ENCODE measurements around the gene RANBP17. TPM values are rescaled to one million over a fixed set of nuclear protein-coding genes. Genes with fewer than 3 reads are reported as not detected.
A peak's percentile ranks its signal among the peaks of the same experiment; 100 is the strongest.
"Not testable (repeated sequence)": the region's sequence is repeated elsewhere in the genome, so short reads cannot be mapped to it uniquely, and the experiment has no call there.

RANBP17 gene
- total RNA-seq, 1 donor from 2014 or later, result not detected

- Mint-ChIP-seq H3K27ac (no peak overlapping the region), H3K4me1 (no peaks in the 10 kb centered on the region), H3K27me3 (no peaks in the 10 kb centered on the region), H3K36me3 (ENCODE audit: low read depth) (no peaks in the 10 kb centered on the region), H3K9me3 (no peaks in the 10 kb centered on the region), H3K4me3 (no peak overlapping the region)
- no peak for DNase-seq
- intact Hi-C loops (cut with micrococcal nuclease), result no loop called here
Measured at GRCh38 chr5:171143926-171144325, 282.1 kb downstream of the RANBP17 start.

- Mint-ChIP-seq H3K4me3 (no peak overlapping the region), H3K27ac (no peak overlapping the region), H3K27me3 (no peaks in the 10 kb centered on the region), H3K9me3 (no peaks in the 10 kb centered on the region), H3K36me3 (ENCODE audit: low read depth) (no peaks in the 10 kb centered on the region), H3K4me1 (no peaks in the 10 kb centered on the region)
- no peak for DNase-seq
- intact Hi-C loops (cut with micrococcal nuclease), result no loop called here
Measured at GRCh38 chr5:171149333-171149732, 287.5 kb downstream of the RANBP17 start.

GRCh38 chr5:171149772-171150171 is 288.0 kb downstream of the RANBP17 start:
- intact Hi-C loops (cut with micrococcal nuclease), result no loop called here
- Mint-ChIP-seq H3K4me3 (no peak overlapping the region), H3K36me3 (ENCODE audit: low read depth) (no peaks in the 10 kb centered on the region), H3K9me3 (no peaks in the 10 kb centered on the region), H3K4me1 (no peaks in the 10 kb centered on the region), H3K27me3 (no peaks in the 10 kb centered on the region), H3K27ac (no peak overlapping the region)
- no peak for DNase-seq

- DNase-seq, result no peak
- intact Hi-C loops (cut with micrococcal nuclease), result no loop called here
- Mint-ChIP-seq H3K27me3 (no peaks in the 10 kb centered on the region), H3K4me3 (no peak overlapping the region), H3K4me1 (no peaks in the 10 kb centered on the region), H3K27ac (no peak overlapping the region), H3K36me3 (ENCODE audit: low read depth) (no peaks in the 10 kb centered on the region), H3K9me3 (no peaks in the 10 kb centered on the region)
Measured at GRCh38 chr5:171152382-171152781, 290.6 kb downstream of the RANBP17 start.

GRCh38 chr5:171155621-171156020 is 293.8 kb downstream of the RANBP17 start:
- no peak for DNase-seq
- intact Hi-C loops (cut with micrococcal nuclease), result no loop called here
- H3K9me3 Mint-ChIP-seq, result no peaks in the 10 kb centered on the region
- no peaks in the 10 kb centered on the region for H3K27me3 Mint-ChIP-seq
- H3K27ac Mint-ChIP-seq, result no peak overlapping the region
- H3K36me3 Mint-ChIP-seq (ENCODE audit: low read depth), result no peaks in the 10 kb centered on the region
- no peak overlapping the region for H3K4me3 Mint-ChIP-seq
- H3K4me1 Mint-ChIP-seq, result no peaks in the 10 kb centered on the region

- H3K9me3 Mint-ChIP-seq, result no peaks in the 10 kb centered on the region
- H3K36me3 Mint-ChIP-seq (ENCODE audit: low read depth), result no peaks in the 10 kb centered on the region
- H3K27ac Mint-ChIP-seq, result no peak overlapping the region
- DNase-seq, result no peak
- no peak overlapping the region for H3K4me3 Mint-ChIP-seq
- H3K4me1 Mint-ChIP-seq, result no peaks in the 10 kb centered on the region
- H3K27me3 Mint-ChIP-seq, result no peaks in the 10 kb centered on the region
- intact Hi-C loops (cut with micrococcal nuclease), result no loop called here
Measured at GRCh38 chr5:171157276-171157675, 295.5 kb downstream of the RANBP17 start.

GRCh38 chr5:171157775-171158174 is 296.0 kb downstream of the RANBP17 start:
- DNase-seq, result no peak
- no peaks in the 10 kb centered on the region for H3K4me1 Mint-ChIP-seq
- H3K27ac Mint-ChIP-seq, result no peak overlapping the region
- no peak overlapping the region for H3K4me3 Mint-ChIP-seq
- H3K36me3 Mint-ChIP-seq (ENCODE audit: low read depth), result no peaks in the 10 kb centered on the region
- H3K9me3 Mint-ChIP-seq, result no peaks in the 10 kb centered on the region
- intact Hi-C loops (cut with micrococcal nuclease), result no loop called here
- H3K27me3 Mint-ChIP-seq, result no peaks in the 10 kb centered on the region

GRCh38 chr5:171158581-171158980 is 296.8 kb downstream of the RANBP17 start:
- Mint-ChIP-seq H3K36me3 (ENCODE audit: low read depth) (no peaks in the 10 kb centered on the region), H3K27me3 (no peaks in the 10 kb centered on the region), H3K4me3 (no peak overlapping the region), H3K4me1 (no peaks in the 10 kb centered on the region), H3K9me3 (no peaks in the 10 kb centered on the region), H3K27ac (no peak overlapping the region)
- intact Hi-C loops (cut with micrococcal nuclease), result no loop called here
- DNase-seq, result no peak

GRCh38 chr5:171162165-171162564 is 300.3 kb downstream of the RANBP17 start:
- no peak for DNase-seq
- no peak overlapping the region for H3K27ac Mint-ChIP-seq
- intact Hi-C loops (cut with micrococcal nuclease), result no loop called here
- no peaks in the 10 kb centered on the region for H3K4me1 Mint-ChIP-seq
- no peak overlapping the region for H3K4me3 Mint-ChIP-seq
- H3K36me3 Mint-ChIP-seq (ENCODE audit: low read depth), result no peaks in the 10 kb centered on the region
- H3K27me3 Mint-ChIP-seq, result peaks cover 2% of the 10 kb centered on the region
- H3K9me3 Mint-ChIP-seq, result no peaks in the 10 kb centered on the region

GRCh38 chr5:171162596-171162995 is 300.8 kb downstream of the RANBP17 start:
- Mint-ChIP-seq H3K4me3 (no peak overlapping the region), H3K36me3 (ENCODE audit: low read depth) (no peaks in the 10 kb centered on the region), H3K4me1 (no peaks in the 10 kb centered on the region), H3K9me3 (no peaks in the 10 kb centered on the region), H3K27me3 (peaks cover 2% of the 10 kb centered on the region), H3K27ac (no peak overlapping the region)
- intact Hi-C loops (cut with micrococcal nuclease), result no loop called here
- peak; percentile 54 for DNase-seq

- Mint-ChIP-seq H3K36me3 (ENCODE audit: low read depth) (no peaks in the 10 kb centered on the region), H3K9me3 (no peaks in the 10 kb centered on the region), H3K4me1 (no peaks in the 10 kb centered on the region), H3K27me3 (peaks cover 7% of the 10 kb centered on the region), H3K27ac (no peak overlapping the region), H3K4me3 (no peak overlapping the region)
- intact Hi-C loops (cut with micrococcal nuclease), result no loop called here
- DNase-seq, result no peak
Measured at GRCh38 chr5:171166766-171167165, 304.9 kb downstream of the RANBP17 start.

GRCh38 chr5:171168171-171168570 is 306.4 kb downstream of the RANBP17 start:
- no peak overlapping the region for H3K27ac Mint-ChIP-seq
- no peak for DNase-seq
- H3K4me1 Mint-ChIP-seq, result no peaks in the 10 kb centered on the region
- peaks cover 7% of the 10 kb centered on the region for H3K27me3 Mint-ChIP-seq
- intact Hi-C loops (cut with micrococcal nuclease), result no loop called here
- no peak overlapping the region for H3K4me3 Mint-ChIP-seq
- no peaks in the 10 kb centered on the region for H3K36me3 Mint-ChIP-seq (ENCODE audit: low read depth)
- no peaks in the 10 kb centered on the region for H3K9me3 Mint-ChIP-seq

- DNase-seq; H3K27ac Mint-ChIP-seq; H3K27me3 Mint-ChIP-seq; H3K4me3 Mint-ChIP-seq; H3K9me3 Mint-ChIP-seq; intact Hi-C loops (cut with micrococcal nuclease); H3K4me1 Mint-ChIP-seq; H3K36me3 Mint-ChIP-seq (ENCODE audit: low read depth): not testable (repeated sequence)
Measured at GRCh38 chr5:171174960-171175359, 313.1 kb downstream of the RANBP17 start.

- Mint-ChIP-seq H3K9me3 (no peaks in the 10 kb centered on the region), H3K27ac (no peak overlapping the region), H3K36me3 (ENCODE audit: low read depth) (no peaks in the 10 kb centered on the region), H3K4me1 (no peaks in the 10 kb centered on the region), H3K4me3 (no peak overlapping the region), H3K27me3 (no peaks in the 10 kb centered on the region)
- intact Hi-C loops (cut with micrococcal nuclease), result no loop called here
- no peak for DNase-seq
Measured at GRCh38 chr5:171175746-171176145, 313.9 kb downstream of the RANBP17 start.

GRCh38 chr5:171178190-171178589 is 316.4 kb downstream of the RANBP17 start:
- H3K4me3 Mint-ChIP-seq; H3K9me3 Mint-ChIP-seq; H3K27me3 Mint-ChIP-seq; intact Hi-C loops (cut with micrococcal nuclease); H3K27ac Mint-ChIP-seq; H3K36me3 Mint-ChIP-seq (ENCODE audit: low read depth); DNase-seq; H3K4me1 Mint-ChIP-seq: not testable (repeated sequence)

All from activated CD4-positive, alpha-beta T cell treated with anti-CD3 and anti-CD28 coated beads, Interleukin-2, amount 10 ng/mL, durations not matched to agents 24 days and 14 days (primary cell).